Peyer's patch (tissue), 4 donors: Measurements from ENCODE around the gene SRD5A3.

Source experiments
- POLR2A ChIP-seq, 2 donors: fragments of 450-650 bp; IDR thresholded peaks; one replicate each; pipeline ENCODE4 v1.5.1; 2017; ENCODE audit warnings: antibody characterized with exemption in 2 of 2, mild to moderate bottlenecking in 2 of 2, moderate library complexity in 2 of 2
- TF ChIP-seq, protein P1 (sequence below), 6 experiments: fragments of 450-650 bp in 4 of 6; fragments of 200-600 bp in 2 of 6; sonication (generic) in 1 of 6; IDR thresholded peaks; one replicate each; pipeline ENCODE4 v1.5.1; 2017 to 2019; ENCODE audit warnings: antibody characterized with exemption in 6 of 6, mild to moderate bottlenecking in 3 of 6, moderate library complexity in 1 of 6

DNA sequence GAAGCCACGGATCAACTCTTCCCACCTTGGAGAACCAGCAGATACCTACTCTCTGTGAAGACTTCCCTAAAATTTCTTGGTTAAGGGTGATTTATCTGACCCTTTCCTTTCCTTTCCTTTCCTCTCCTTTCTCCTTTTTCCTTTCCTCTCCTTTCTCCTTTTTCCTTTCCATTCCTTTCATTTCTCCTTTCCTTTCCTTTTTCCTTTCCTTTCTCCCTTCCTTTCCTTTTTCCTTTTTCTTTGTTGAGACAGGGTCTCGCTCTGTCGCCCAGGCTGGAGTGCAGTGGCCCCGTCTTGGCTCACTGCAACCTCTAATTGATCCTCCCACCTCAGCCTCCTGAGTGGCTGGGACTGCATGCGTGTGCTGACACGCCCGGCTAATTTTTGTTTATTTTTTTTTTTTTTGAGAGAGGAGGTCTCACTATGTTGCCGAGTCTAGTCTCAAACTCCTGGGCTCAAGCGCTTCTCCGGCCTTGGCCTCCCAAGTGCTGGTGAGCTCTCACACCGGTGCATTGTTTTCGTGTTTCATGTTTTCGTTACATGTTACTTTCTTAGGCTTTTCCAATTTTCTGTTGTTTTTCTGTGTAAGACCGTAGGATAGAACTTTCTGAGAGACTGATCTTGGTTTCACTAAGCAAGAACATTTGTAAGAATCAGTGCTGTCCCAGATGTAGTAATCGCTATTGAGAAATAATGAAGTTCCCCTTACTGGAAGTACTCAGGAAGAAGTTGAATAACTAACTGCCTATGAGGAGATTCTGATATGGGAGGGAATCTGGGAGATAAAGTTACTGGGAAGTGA lies 51.7 kb downstream of the SRD5A3 start:
- TF ChIP-seq, protein P1, sequence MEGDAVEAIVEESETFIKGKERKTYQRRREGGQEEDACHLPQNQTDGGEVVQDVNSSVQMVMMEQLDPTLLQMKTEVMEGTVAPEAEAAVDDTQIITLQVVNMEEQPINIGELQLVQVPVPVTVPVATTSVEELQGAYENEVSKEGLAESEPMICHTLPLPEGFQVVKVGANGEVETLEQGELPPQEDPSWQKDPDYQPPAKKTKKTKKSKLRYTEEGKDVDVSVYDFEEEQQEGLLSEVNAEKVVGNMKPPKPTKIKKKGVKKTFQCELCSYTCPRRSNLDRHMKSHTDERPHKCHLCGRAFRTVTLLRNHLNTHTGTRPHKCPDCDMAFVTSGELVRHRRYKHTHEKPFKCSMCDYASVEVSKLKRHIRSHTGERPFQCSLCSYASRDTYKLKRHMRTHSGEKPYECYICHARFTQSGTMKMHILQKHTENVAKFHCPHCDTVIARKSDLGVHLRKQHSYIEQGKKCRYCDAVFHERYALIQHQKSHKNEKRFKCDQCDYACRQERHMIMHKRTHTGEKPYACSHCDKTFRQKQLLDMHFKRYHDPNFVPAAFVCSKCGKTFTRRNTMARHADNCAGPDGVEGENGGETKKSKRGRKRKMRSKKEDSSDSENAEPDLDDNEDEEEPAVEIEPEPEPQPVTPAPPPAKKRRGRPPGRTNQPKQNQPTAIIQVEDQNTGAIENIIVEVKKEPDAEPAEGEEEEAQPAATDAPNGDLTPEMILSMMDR (IDR thresholded peaks at IDR 0.05): no peak
- TF ChIP-seq POLR2A (IDR thresholded peaks at IDR 0.05): no peak
